Measurements from ENCODE around the gene ITSN1.
"Not testable (repeated sequence)": the region's sequence is repeated elsewhere in the genome, so short reads cannot be mapped to it uniquely, and the experiment has no call there.

ITSN1 gene

GRCh38 chr21:33775100-33775828, 133.0 kb downstream of the ITSN1 start:
- DNase-seq = no peak

GRCh38 chr21:33780631-33781030, 138.3 kb downstream of the ITSN1 start:
- no peak for DNase-seq

- DNase-seq = no peak
Measured at GRCh38 chr21:33781121-33781520, 138.8 kb downstream of the ITSN1 start.

- no peak for DNase-seq
Measured at GRCh38 chr21:33783187-33783979, 141.1 kb downstream of the ITSN1 start.

- DNase-seq = no peak
Measured at GRCh38 chr21:33787431-33787830, 145.1 kb downstream of the ITSN1 start.

- DNase-seq = not testable (repeated sequence)
Measured at GRCh38 chr21:33788438-33788837, 146.1 kb downstream of the ITSN1 start.

- no peak for DNase-seq
Measured at GRCh38 chr21:33789697-33790096, 147.4 kb downstream of the ITSN1 start.

GRCh38 chr21:33791073-33791472, 148.8 kb downstream of the ITSN1 start:
- no peak for DNase-seq

- DNase-seq = no peak
Measured at GRCh38 chr21:33794596-33794995, 152.3 kb downstream of the ITSN1 start.

- no peak for DNase-seq
Measured at GRCh38 chr21:33797565-33797964, 155.3 kb downstream of the ITSN1 start.

- DNase-seq = no peak
Measured at GRCh38 chr21:33799378-33800090, 157.2 kb downstream of the ITSN1 start.

- no peak for DNase-seq
Measured at GRCh38 chr21:33800753-33801423, 158.6 kb downstream of the ITSN1 start.

GRCh38 chr21:33801424-33802405, 159.4 kb downstream of the ITSN1 start:
- no peak for DNase-seq

- DNase-seq = no peak
Measured at GRCh38 chr21:33802481-33802880, 160.2 kb downstream of the ITSN1 start.

- DNase-seq = no peak
Measured at GRCh38 chr21:33808715-33809367, 166.5 kb downstream of the ITSN1 start.

- DNase-seq = no peak
Measured at GRCh38 chr21:33810766-33811165, 168.5 kb downstream of the ITSN1 start.

- DNase-seq = no peak
Measured at GRCh38 chr21:33811167-33812010, 169.1 kb downstream of the ITSN1 start.

GRCh38 chr21:33813832-33814365, 171.6 kb downstream of the ITSN1 start:
- no peak for DNase-seq

- DNase-seq = no peak
Measured at GRCh38 chr21:33815143-33815707, 172.9 kb downstream of the ITSN1 start.

GRCh38 chr21:33816174-33816573, 173.9 kb downstream of the ITSN1 start:
- DNase-seq = no peak

All from activated naive CD4-positive, alpha-beta T cell treated with Interleukin-2 at 50 U/mL for 16 hours (primary cell).